ENCODE data around the gene HYKK. TPM values are rescaled to one million over a fixed set of nuclear protein-coding genes. Genes with fewer than 3 reads are reported as not detected.
"Not testable (repeated sequence)": the region's sequence is repeated elsewhere in the genome, so short reads cannot be mapped to it uniquely, and the experiment has no call there.

The HYKK gene
- total RNA-seq, 1 donor: 1.7 TPM

- DNase-seq (ENCODE audit: low read depth): no peak
- H3K4me3 ChIP-seq (ENCODE audit: low read depth, low read length): no peak overlapping the region
- TF ChIP-seq, protein P1, sequence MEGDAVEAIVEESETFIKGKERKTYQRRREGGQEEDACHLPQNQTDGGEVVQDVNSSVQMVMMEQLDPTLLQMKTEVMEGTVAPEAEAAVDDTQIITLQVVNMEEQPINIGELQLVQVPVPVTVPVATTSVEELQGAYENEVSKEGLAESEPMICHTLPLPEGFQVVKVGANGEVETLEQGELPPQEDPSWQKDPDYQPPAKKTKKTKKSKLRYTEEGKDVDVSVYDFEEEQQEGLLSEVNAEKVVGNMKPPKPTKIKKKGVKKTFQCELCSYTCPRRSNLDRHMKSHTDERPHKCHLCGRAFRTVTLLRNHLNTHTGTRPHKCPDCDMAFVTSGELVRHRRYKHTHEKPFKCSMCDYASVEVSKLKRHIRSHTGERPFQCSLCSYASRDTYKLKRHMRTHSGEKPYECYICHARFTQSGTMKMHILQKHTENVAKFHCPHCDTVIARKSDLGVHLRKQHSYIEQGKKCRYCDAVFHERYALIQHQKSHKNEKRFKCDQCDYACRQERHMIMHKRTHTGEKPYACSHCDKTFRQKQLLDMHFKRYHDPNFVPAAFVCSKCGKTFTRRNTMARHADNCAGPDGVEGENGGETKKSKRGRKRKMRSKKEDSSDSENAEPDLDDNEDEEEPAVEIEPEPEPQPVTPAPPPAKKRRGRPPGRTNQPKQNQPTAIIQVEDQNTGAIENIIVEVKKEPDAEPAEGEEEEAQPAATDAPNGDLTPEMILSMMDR (IDR thresholded peaks at IDR 0.05; ENCODE audit: insufficient read depth, low read depth, low read length): no peak
These were observed 25.5 kb upstream of the HYKK start for GRCh38 chr15:78481917-78482316.

DNA sequence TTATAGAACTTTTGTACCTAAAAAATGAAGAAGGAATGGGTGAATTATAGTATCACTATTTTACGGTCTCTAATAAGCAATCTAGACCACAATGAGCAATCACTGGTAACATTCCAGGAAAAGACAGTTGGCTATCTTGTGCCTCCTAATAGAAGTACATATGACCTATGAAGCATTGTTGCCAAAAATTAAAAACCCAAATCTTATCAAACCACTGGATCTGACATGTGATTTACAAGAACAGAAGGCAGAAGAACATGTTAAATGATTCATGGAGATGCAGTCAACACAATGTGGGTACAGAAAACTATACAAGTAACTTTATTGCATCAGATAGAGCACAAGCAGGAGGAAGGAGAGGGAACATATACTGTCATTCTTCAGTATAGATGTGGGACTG is 14.5 kb upstream of the HYKK start:
- DNase-seq (ENCODE audit: low read depth): peak; percentile 29
- no peak overlapping the region for H3K4me3 ChIP-seq (ENCODE audit: low read depth, low read length)
- TF ChIP-seq, protein P1 (IDR thresholded peaks at IDR 0.05; ENCODE audit: insufficient read depth, low read depth, low read length): no peak

DNA sequence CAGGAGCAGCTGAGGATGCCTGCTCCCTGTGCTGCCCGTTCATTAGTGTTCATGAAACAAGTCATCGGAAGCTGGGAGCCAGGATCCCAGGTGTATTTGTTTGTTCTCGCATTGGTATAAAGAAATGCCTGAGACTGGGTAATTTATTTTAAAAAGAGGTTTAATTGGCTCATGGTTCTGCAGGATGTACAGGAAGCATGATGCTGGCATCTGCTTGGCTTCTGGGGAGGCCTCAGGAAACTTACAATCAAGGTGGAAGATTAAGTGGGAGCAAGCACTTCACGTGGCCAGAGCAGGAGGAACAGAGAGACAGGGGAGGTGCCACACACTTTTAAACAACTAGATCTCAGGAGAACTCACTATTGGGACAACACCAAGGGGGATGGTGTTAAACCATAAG is 5.5 kb upstream of the HYKK start:
- TF ChIP-seq, protein P1 (IDR thresholded peaks at IDR 0.05; ENCODE audit: insufficient read depth, low read depth, low read length): no peak
- DNase-seq (ENCODE audit: low read depth): no peak
- H3K4me3 ChIP-seq (ENCODE audit: low read depth, low read length): no peak overlapping the region

DNA sequence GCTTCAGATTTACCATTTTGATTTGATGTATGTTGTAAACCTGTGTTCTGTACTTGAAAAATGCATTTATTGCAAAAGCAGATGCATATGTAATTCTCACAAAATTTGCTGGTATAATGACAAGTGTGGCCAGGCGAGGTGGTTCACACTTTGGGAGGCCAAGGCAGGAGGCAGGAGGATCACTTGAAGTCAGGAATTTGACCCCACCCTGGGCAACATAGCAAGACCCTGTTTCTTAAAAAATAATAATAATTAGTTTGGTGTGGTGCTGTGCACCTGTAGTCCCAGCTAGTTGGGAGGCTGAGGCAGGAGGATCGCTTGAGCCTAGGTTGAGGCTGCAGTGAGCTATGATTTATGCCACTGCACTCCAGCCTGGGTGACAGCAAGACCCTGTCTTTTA is 4.7 kb upstream of the HYKK start:
- no peak for DNase-seq (ENCODE audit: low read depth)
- no peak overlapping the region for H3K4me3 ChIP-seq (ENCODE audit: low read depth, low read length)
- TF ChIP-seq, protein P1 (IDR thresholded peaks at IDR 0.05; ENCODE audit: insufficient read depth, low read depth, low read length): no peak

DNA sequence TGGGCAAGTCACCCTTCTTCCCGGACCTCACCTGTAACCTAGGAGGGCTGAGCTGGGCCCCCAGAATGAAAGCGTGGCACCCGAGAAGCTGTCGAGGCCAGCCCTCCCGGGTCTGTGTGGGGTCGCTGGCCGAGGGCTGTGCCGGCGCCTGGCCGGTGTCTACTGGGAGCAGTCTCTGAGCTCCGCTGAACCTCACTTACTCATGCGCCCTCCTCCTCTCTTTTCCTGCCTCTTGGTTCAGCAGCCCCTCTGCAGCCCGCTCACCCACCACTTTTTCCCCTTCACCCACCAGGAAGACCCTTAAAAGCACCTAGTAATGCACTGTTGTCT is 419 bp downstream of the HYKK start:
- DNase-seq (ENCODE audit: low read depth): no peak
- TF ChIP-seq, protein P1 (IDR thresholded peaks at IDR 0.05; ENCODE audit: insufficient read depth, low read depth, low read length): no peak
- H3K4me3 ChIP-seq (ENCODE audit: low read depth, low read length): peak overlapping the region; percentile 90

DNA sequence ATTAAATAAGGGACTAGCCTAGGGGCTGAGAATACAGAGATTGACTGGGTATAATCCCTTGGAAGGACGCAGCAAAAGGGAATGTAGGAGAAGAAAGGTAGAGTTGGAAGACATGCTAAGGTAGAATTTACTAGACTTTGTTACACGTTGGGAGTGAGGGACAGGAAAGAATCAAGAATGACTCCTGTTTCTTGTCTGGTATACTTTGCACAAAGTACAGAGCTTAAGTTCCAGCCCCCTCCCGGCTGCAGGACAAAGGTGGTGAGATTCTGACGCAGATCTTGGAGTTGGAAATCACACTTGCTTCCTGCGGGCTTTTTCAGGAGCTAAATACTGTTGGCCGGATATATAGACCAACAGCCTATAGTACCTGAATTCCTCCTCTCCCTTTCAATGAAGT is 895 bp downstream of the HYKK start:
- TF ChIP-seq, protein P1 (IDR thresholded peaks at IDR 0.05; ENCODE audit: insufficient read depth, low read depth, low read length): no peak
- no peak for DNase-seq (ENCODE audit: low read depth)
- H3K4me3 ChIP-seq (ENCODE audit: low read depth, low read length): peak overlapping the region; percentile 90

DNA sequence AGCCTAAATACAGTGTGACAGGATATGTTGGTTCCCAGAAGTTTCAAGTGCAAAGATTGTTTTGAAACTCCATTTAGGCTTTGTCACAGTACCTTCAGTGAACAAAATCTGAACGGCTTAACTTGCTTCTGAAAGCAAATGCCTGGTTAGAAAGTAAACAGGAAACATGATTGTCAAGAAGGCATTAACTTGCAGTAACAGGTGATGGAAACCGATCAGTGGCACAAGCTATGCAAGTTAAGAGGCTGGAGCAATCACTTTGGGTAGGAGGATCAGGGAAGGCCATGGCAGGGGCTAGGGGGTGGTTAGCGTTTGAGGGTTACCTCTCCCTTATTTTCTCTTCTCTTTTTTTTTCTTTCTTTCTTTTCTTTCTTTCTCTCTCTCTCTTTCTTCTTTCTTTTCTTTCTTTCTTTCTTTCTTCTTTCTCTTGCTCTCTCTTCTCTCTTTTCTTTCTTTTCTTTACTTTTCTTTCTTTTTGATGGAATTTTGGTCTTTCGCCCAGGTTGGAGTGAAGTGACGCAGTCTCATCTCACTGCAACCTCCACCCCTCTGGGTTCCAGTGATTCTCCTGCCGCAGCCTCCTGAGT is 2.4 kb downstream of the HYKK start:
- TF ChIP-seq, protein P1 (IDR thresholded peaks at IDR 0.05; ENCODE audit: insufficient read depth, low read depth, low read length): no peak
- no peak for DNase-seq (ENCODE audit: low read depth)
- H3K4me3 ChIP-seq (ENCODE audit: low read depth, low read length): no peak overlapping the region

DNA sequence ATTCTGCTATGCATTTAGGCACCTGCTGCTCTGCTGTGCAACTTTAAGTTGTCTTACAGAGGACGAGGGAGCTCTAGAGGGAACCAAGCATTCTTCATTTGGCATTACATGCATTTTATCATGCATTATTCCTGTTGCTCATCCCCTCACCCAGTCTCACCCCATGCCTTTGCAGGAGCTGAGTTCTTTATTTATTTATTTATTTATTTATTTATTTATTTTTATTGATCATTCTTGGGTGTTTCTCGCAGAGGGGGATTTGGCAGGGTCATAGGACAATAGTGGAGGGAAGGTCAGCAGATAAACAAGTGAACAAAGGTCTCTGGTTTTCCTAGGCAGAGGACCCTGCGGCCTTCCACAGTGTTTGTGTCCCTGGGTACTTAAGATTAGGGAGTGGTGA is 12.7 kb downstream of the HYKK start:
- H3K4me3 ChIP-seq (ENCODE audit: low read depth, low read length); DNase-seq (ENCODE audit: low read depth): not testable (repeated sequence)

Data from fibroblast of villous mesenchyme (primary cell).